PC-3 (cell line): ENCODE results near the gene RELL2.

Experiments used
- EZH2 ChIP-seq: fragments of 300-600 bp; sonication (generic); IDR thresholded peaks from one replicate; pipeline ENCODE4 v1.6.1; 2017; ENCODE audit warnings: antibody characterized with exemption, mild to moderate bottlenecking, low read length; ENCODE audit not compliant: unreplicated experiment
- EZH2phosphoT487 ChIP-seq: fragments of 300-600 bp; sonication (generic); IDR thresholded peaks from 2 replicates; pipeline ENCODE4 v1.6.1; 2018; ENCODE audit warnings: mild to moderate bottlenecking, antibody characterized with exemption, low read length, borderline replicate concordance
- TF ChIP-seq, protein P1 (sequence below): fragments of 300-600 bp; sonication (generic); conservative IDR thresholded peaks from 2 replicates; pipeline ENCODE4 v1.5.1; 2017; ENCODE audit warnings: antibody characterized with exemption, low read depth, mild to moderate bottlenecking, low read length

DNA sequence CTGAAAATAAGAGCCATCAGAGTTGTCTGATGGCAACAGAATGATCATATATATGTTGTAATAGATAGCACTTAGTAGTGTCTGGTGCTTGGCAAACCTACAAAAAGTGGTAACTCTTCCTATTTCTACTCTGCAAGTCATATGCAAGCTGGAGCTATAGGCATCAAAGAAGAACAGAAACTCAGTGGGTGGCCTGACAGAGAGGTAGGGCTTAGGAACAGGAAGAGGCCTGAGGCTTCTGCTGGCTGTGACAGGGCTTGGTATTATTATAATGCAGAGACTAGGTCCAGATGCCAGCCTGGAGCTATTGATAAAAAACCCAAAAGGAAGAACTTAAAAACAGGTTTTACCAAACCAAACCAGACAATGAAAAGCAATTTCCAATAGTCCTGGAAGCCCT is 13.6 kb upstream of the RELL2 start:
- no peak for TF ChIP-seq EZH2
- TF ChIP-seq, protein P1, sequence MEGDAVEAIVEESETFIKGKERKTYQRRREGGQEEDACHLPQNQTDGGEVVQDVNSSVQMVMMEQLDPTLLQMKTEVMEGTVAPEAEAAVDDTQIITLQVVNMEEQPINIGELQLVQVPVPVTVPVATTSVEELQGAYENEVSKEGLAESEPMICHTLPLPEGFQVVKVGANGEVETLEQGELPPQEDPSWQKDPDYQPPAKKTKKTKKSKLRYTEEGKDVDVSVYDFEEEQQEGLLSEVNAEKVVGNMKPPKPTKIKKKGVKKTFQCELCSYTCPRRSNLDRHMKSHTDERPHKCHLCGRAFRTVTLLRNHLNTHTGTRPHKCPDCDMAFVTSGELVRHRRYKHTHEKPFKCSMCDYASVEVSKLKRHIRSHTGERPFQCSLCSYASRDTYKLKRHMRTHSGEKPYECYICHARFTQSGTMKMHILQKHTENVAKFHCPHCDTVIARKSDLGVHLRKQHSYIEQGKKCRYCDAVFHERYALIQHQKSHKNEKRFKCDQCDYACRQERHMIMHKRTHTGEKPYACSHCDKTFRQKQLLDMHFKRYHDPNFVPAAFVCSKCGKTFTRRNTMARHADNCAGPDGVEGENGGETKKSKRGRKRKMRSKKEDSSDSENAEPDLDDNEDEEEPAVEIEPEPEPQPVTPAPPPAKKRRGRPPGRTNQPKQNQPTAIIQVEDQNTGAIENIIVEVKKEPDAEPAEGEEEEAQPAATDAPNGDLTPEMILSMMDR = no peak
- no peak for TF ChIP-seq EZH2phosphoT487
